Vagina (tissue), 2 donors: ENCODE data around the gene UMODL1.

Experiments used
- CTCF ChIP-seq, 3 experiments: fragments of 450-650 bp in 2 of 3; fragments of 200-600 bp in 1 of 3; sonication (generic) in 1 of 3; IDR thresholded peaks; one replicate each; pipeline ENCODE4 v1.5.1; 2017 to 2019; ENCODE audit warnings: antibody characterized with exemption in 3 of 3, mild to moderate bottlenecking in 2 of 3, moderate library complexity in 2 of 3
- POLR2A ChIP-seq, 2 donors: fragments of 450-650 bp; IDR thresholded peaks; one replicate each; pipeline ENCODE4 v1.6.1; 2017; ENCODE audit warnings: antibody characterized with exemption in 2 of 2, mild to moderate bottlenecking in 2 of 2, moderate library complexity in 2 of 2

- TF ChIP-seq CTCF (IDR thresholded peaks at IDR 0.05), result no peak
- TF ChIP-seq POLR2A (IDR thresholded peaks at IDR 0.05), result no peak
Measured at GRCh38 chr21:42101246-42101645, 30.1 kb downstream of the UMODL1 start.
